ENCODE results near the gene CWC27.

CWC27 gene

DNA sequence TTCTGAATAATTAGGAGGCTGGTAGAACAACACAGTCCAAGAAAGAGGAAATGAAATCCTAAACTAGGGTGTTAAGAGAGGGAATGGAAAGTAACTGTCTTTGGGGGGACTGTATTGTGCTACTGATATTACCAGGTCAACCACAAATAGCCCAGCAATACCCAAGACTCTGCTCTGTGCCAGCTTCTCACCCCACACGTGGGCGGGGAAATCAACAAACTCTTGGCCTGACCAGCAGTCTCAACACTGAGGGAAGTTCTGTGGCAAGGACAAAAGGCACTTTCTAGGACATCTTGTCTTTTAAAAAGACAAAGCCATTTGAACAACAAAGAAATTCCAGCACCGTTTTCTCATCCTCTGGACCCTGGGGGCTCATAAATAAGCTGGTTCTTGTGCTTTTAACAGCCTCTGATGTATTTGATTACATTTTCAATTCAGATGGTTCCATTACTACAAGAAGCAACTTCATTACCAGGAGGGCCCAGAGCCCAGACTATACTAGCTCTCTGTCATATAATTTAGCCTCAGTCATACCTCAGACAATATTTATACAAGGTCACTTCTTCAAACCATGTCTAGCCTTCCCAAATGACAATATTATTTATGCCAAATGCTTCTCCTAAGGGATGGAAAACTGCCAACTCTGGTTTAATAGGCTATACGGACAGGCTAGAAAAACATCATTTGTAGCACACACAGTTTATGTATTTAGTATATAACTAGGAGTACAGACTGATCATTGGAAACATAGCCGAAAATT lies 297.8 kb downstream of the CWC27 start:
- DNase-seq (ENCODE audit: low read depth): peak; percentile 84
- no peak overlapping the region for H3K4me3 ChIP-seq (ENCODE audit: low read depth, low read length)
- TF ChIP-seq, protein P1, sequence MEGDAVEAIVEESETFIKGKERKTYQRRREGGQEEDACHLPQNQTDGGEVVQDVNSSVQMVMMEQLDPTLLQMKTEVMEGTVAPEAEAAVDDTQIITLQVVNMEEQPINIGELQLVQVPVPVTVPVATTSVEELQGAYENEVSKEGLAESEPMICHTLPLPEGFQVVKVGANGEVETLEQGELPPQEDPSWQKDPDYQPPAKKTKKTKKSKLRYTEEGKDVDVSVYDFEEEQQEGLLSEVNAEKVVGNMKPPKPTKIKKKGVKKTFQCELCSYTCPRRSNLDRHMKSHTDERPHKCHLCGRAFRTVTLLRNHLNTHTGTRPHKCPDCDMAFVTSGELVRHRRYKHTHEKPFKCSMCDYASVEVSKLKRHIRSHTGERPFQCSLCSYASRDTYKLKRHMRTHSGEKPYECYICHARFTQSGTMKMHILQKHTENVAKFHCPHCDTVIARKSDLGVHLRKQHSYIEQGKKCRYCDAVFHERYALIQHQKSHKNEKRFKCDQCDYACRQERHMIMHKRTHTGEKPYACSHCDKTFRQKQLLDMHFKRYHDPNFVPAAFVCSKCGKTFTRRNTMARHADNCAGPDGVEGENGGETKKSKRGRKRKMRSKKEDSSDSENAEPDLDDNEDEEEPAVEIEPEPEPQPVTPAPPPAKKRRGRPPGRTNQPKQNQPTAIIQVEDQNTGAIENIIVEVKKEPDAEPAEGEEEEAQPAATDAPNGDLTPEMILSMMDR (IDR thresholded peaks at IDR 0.05; ENCODE audit: insufficient read depth, low read depth, low read length, missing control alignments): no peak

- no peak for DNase-seq (ENCODE audit: low read depth)
- no peak overlapping the region for H3K4me3 ChIP-seq (ENCODE audit: low read depth, low read length)
- TF ChIP-seq, protein P1 (IDR thresholded peaks at IDR 0.05; ENCODE audit: insufficient read depth, low read depth, low read length, missing control alignments): no peak
These were observed 298.4 kb downstream of the CWC27 start for GRCh38 chr5:65067147-65067506.

All from GM12865 (cell line).